GM12865 (cell line): ENCODE results near the gene LYZL1.

Experiments
- DNase-seq: peaks from one replicate; pipeline ENCODE4 v3.0.0; 2010; ENCODE audit warnings: low read depth
- H3K4me3 ChIP-seq: 2 replicates; pipeline ENCODE4 v1.5.1; 2011; ENCODE audit warnings: mild to moderate bottlenecking, low read depth, low read length, control low read depth
- CTCF ChIP-seq: IDR thresholded peaks from 2 replicates; pipeline ENCODE4 v1.5.1; 2011; ENCODE audit warnings: low read length, control low read depth, low read depth, inconsistent platforms; ENCODE audit not compliant: insufficient read depth; ENCODE audit errors: missing control alignments

Gene LYZL1

GRCh38 chr10:29322918-29323317 lies 34.0 kb downstream of the LYZL1 start:
- no peak overlapping the region for H3K4me3 ChIP-seq
- TF ChIP-seq CTCF, result no peak
- no peak for DNase-seq

- no peak for DNase-seq
- no peak overlapping the region for H3K4me3 ChIP-seq
- no peak for TF ChIP-seq CTCF
These were observed 34.5 kb downstream of the LYZL1 start for GRCh38 chr10:29323367-29323766.

DNA sequence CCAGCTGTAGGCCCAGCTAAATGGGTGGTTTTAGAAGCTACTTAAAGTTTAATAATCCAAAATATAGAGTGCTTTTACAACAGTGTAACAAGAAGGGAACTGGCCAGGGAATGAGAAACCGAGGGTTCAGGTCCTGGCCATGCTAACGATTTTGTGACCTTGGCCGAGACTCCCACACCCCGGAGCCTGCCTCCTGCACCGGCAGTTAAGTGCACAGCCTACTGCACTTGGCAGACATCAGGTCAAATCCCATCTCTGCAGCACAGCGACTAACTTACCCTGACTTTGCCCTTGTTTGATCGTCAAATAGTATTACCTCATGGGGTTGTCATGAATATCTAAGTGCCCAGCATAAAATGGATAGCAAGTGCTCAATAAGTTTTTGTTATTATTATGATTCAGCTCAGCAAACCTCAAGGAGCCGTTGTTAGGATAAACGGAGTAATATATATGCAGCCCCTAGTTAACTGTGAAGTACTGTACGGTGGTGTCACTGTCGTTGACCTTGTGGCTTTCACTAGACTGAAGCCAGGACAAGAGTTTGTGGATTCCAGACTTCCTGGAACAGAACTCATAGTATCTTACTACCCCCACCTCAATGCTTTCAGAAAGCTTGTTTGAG lies 35.5 kb downstream of the LYZL1 start:
- TF ChIP-seq CTCF, result no peak
- no peak for DNase-seq
- no peak overlapping the region for H3K4me3 ChIP-seq

GRCh38 chr10:29326299-29326698 lies 37.4 kb downstream of the LYZL1 start:
- no peak overlapping the region for H3K4me3 ChIP-seq
- no peak for DNase-seq
- no peak for TF ChIP-seq CTCF

DNA sequence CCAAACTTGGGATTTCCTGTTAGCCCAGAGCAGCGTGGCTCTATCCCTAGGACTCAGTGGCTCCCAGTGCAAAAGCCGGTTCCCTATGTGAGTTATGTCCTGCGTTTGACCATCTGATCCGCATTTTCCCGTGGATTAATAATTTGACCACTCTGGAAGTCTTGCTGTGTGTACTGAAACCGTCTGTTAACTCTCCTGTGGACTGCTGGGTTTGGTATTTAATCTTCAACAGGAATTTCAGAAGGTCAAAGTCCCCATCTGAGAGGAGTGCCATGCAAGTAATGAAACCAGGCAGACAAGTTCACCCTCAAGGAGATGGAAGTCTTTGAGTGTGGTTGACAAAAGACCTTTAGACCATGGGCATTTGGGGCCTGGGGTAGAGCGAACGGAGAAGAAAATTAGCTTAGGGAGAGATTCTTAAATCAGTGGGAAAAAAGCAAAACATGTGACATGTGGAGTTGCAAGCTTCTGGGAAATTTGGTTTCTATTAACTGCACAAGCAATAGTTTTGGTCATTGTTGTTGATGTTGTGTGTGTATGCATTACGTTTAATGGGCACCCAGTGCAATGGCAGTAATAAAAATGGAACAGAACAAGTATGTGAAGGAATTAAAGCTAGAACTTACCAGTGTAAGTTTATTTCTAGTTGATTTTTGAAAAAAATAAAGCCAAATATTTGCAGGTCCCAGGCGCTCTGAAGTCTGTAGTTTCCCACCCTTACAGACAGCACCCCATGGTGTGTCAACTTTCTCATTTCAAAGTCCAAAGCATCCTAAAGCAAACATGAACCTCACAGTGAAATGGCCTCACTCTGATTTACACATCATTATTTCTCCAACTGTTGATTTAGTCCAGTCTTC lies 38.2 kb downstream of the LYZL1 start:
- TF ChIP-seq CTCF, result no peak
- H3K4me3 ChIP-seq, result no peak overlapping the region
- DNase-seq, result no peak

DNA sequence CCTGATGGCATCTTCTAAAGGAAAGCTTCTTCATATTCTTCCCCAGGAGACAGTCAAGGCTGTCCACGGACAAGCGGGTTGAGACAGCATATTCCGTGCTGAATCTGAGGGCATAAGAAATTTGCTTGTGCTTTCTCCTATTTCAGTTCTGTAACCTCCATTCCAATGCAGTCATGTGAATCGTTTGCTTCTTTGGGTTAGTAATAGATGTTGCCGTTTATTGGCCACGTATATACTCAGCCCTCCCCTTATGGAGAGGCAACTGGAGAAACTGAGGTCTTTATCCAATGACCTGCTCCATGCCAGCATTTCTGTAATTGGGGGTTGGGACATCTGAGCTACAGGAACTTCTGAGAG lies 38.9 kb downstream of the LYZL1 start:
- DNase-seq, result no peak
- TF ChIP-seq CTCF, result no peak
- H3K4me3 ChIP-seq, result no peak overlapping the region
